Brain microvascular endothelial cell (primary cell): ENCODE measurements around the gene OTOG.

Experiments used
- DNase-seq: peaks from one replicate; pipeline ENCODE4 v3.0.0-alpha.2; 2020
- H3K27ac ChIP-seq: fragments of 250-450 bp; sonication (Bioruptor Pico); 2 replicates; pipeline ENCODE4 v1.5.1; 2020; ENCODE audit warnings: mild to moderate bottlenecking, moderate library complexity
- H3K27me3 ChIP-seq: fragments of 250-450 bp; sonication (Bioruptor Pico); replicated peaks from 2 replicates; pipeline ENCODE4 v1.5.1; 2020; ENCODE audit warnings: mild to moderate bottlenecking
- H3K36me3 ChIP-seq: fragments of 250-450 bp; sonication (Bioruptor Pico); replicated peaks from 2 replicates; pipeline ENCODE4 v1.5.1; 2020; ENCODE audit warnings: mild to moderate bottlenecking
- H3K4me3 ChIP-seq: 2 replicates; pipeline ENCODE4 v1.5.1; 2011; ENCODE audit warnings: low read depth, mild to moderate bottlenecking, control low read depth, low read length, moderate library complexity
- in situ Hi-C: cut with HindIII; loops from 2 replicates; pipeline ENCODE4 v1.10.0; 2017; ENCODE audit warnings: low sequenced_read_pairs, low pct_ligation_motif_present
- TF ChIP-seq, protein P1 (sequence below): IDR thresholded peaks from 2 replicates; pipeline ENCODE4 v1.5.1; 2011; ENCODE audit warnings: low read depth, mild to moderate bottlenecking, moderate library complexity, low read length, control low read depth, inconsistent platforms; ENCODE audit errors: missing control alignments

The OTOG gene

DNA sequence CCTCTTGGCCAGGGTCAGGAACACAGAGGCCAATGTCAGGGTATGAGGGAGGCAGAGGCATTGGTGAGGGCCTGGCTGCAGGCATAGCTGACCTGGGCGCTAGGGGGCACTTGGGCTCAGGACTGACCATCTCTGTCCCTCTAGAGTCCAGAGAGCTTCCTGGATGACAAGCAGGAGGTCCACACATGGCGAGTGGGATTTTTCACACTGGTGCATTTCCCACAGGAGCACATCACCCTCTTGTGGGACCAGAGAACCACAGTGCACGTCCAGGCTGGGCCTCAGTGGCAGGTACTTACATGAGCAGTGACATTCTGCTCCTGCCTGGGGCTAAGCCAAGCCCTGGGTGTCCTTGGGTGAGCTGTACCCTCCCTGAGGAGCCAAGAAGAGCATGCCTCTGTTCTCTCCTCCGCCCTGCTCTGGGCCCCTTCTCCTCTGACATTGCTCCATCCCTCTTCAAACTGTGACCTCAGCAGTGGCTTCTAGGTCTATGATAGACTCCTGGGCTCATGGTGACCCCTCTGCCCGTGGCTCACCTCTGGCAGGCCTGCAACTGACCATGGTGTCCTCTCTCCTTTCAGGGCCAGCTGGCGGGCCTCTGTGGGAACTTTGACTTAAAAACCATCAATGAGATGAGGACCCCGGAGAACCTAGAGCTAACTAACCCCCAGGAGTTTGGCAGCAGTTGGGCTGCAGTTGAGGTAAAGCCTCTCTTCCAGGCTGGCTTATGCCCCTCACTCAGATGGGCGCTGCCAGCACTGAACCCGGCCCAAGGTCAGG lies 46.6 kb downstream of the OTOG start:
- TF ChIP-seq, protein P1, sequence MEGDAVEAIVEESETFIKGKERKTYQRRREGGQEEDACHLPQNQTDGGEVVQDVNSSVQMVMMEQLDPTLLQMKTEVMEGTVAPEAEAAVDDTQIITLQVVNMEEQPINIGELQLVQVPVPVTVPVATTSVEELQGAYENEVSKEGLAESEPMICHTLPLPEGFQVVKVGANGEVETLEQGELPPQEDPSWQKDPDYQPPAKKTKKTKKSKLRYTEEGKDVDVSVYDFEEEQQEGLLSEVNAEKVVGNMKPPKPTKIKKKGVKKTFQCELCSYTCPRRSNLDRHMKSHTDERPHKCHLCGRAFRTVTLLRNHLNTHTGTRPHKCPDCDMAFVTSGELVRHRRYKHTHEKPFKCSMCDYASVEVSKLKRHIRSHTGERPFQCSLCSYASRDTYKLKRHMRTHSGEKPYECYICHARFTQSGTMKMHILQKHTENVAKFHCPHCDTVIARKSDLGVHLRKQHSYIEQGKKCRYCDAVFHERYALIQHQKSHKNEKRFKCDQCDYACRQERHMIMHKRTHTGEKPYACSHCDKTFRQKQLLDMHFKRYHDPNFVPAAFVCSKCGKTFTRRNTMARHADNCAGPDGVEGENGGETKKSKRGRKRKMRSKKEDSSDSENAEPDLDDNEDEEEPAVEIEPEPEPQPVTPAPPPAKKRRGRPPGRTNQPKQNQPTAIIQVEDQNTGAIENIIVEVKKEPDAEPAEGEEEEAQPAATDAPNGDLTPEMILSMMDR, result no peak
- Histone ChIP-seq H3K27ac (no peak overlapping the region), H3K4me3 (no peak overlapping the region), H3K27me3 (no peaks in the 10 kb centered on the region), H3K36me3 (no peaks in the 10 kb centered on the region)
- in situ Hi-C loops, result no loop called here
- no peak for DNase-seq

DNA sequence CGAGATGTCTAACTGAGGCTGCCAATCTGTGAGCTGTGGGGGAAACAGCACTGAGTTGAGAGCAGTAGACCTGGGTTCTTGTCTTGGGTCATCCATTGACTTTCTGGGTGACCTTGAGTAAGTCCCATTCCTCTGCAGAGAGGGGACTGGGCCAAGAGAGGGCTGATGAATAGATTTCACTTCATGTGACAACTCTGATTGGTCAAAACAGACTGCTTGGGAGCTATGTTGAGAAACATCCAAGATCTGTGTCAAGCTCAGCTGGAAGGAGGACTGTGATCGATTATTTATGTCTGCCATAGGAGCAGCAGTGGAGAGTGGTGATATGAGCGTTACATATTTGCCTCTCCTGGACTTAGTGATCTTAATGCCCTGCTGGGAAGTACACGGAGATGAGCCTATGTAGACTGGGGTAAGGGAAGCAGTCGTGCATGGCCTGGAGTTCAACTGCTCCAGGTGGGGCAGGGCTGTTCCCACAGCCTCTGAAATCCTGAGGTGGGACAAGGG lies 47.7 kb downstream of the OTOG start:
- in situ Hi-C loops, result no loop called here
- H3K27ac ChIP-seq, result no peak overlapping the region
- TF ChIP-seq, protein P1, result no peak
- no peak overlapping the region for H3K4me3 ChIP-seq
- H3K27me3 ChIP-seq, result no peaks in the 10 kb centered on the region
- no peak for DNase-seq
- H3K36me3 ChIP-seq, result no peaks in the 10 kb centered on the region

DNA sequence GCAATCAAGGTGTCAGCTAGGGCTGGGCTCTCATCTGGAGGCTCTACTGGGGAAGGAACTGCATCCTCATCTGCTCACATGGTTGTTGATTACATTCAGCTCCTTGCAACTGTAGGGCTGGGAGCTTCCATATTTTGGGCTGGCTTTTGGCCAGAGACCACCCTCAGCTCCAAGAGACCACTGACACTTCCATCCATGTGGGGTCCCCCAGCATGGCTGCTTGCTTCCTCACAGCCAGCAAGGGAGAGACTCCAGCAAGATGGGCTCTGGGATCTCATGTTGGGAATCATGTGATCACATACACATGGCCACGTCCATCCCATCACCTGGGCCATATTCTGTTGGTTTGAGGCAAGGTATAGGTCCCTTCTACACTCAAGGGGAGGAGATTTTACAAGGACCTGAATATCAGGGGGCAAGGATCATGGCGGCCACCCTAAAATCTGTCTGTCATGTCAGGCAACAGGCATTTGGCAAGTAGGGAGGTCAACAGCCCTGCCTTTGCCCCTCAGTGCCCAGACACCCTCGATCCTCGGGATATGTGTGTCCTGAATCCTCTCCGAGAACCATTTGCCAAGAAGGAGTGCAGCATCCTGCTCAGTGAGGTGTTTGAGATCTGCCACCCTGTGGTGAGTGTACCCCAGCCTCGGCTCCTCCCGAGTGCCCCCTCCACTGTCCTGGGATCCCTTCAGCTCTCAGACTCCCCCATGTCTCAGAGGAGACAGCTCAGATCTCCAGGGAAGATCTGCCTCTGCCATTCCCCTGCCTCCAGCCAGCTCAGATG lies 48.7 kb downstream of the OTOG start:
- TF ChIP-seq, protein P1, result no peak
- H3K27me3 ChIP-seq, result no peaks in the 10 kb centered on the region
- no peak overlapping the region for H3K4me3 ChIP-seq
- DNase-seq, result no peak
- H3K36me3 ChIP-seq, result no peaks in the 10 kb centered on the region
- no peak overlapping the region for H3K27ac ChIP-seq
- in situ Hi-C loops, result no loop called here

DNA sequence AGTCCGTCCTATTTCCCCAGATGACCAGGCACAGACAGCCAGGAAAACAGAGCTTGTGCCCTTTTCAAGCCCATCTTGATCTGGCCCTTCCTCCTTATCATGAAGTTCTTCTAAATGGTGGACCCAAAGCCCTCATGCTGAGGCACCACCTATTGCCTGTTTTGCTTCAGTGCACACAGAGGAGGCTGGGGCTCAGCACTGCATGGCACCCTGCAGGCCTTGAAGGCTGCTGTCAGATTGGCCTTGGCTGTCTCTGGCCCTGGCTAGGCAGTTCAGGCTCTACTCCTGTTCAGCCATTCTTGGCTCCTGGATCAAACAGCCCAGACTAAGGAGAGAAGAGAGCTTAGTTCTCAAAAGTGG lies 49.2 kb downstream of the OTOG start:
- Histone ChIP-seq H3K27me3 (no peaks in the 10 kb centered on the region), H3K27ac (no peak overlapping the region), H3K36me3 (no peaks in the 10 kb centered on the region), H3K4me3 (no peak overlapping the region)
- in situ Hi-C loops, result no loop called here
- TF ChIP-seq, protein P1, result no peak
- DNase-seq, result no peak

DNA sequence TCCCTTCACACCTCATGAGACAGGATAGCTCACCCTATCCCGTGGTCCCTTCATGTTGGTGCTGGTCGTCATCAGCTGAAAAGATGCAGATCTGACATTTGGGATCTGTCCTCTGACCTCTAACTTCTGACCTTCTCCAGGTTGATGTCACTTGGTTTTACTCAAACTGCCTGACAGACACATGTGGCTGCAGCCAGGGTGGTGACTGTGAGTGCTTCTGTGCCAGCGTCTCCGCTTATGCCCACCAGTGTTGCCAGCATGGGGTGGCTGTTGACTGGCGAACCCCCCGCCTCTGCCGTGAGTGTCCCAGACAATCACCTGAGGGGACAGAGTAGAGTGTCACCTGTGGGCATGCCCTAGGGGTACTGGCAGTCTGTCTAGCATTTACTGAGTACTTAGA lies 49.7 kb downstream of the OTOG start:
- Histone ChIP-seq H3K36me3 (no peaks in the 10 kb centered on the region), H3K27me3 (no peaks in the 10 kb centered on the region), H3K4me3 (no peak overlapping the region), H3K27ac (no peak overlapping the region)
- in situ Hi-C loops, result no loop called here
- TF ChIP-seq, protein P1, result no peak
- DNase-seq, result no peak
